ENCODE measurements around the gene TRMT6.

TRMT6 gene

GRCh38 chr20:5893621-5894020, 56.7 kb downstream of the TRMT6 start:
- DNase-seq = no peak

DNA sequence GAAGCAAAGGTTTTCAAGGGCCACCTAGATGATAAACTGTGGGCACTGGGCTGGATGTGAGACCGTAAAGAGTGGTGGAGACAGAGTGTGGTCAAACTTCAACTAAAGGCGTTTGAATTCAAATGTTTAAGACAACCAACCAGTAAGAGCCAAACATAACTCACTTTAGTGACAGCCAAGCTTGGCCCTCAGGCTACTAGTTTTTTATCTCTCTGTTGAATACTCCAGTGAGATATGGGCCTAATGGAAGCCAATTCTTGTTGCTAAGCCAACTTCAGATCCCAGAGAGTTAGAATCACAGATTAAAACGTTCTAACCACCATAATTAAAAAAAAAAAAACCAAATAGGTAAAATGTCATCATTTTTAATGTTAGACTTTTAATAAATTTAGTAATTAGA, 57.3 kb downstream of the TRMT6 start:
- DNase-seq = no peak

GRCh38 chr20:5890773-5891441, 59.4 kb downstream of the TRMT6 start:
- DNase-seq = no peak

DNA sequence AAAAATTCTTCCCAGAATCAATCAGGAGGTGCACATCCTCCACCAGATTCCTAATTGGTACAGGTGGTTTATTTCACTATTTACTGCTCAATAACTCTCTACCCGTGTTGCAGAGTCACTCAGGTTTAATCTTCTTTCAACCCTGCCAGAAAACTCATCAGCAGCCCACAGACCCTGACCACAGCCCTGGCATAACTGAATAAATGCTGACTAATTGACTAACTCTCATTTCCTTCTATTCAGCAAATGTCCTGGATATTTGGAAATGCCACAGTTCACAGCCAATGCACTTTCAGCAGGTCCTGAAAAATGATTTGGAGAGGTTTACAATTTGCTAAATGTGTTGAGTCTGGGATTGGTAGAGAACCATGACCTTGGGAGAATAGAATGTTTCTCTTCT, 62.3 kb downstream of the TRMT6 start:
- DNase-seq = no peak

GRCh38 chr20:5887386-5887785, 62.9 kb downstream of the TRMT6 start:
- no peak for DNase-seq

Measured in cerebellar nuclear complex (tissue), 1 donor.